K562 (cell line): ENCODE results near the gene LRP1B. TPM values are rescaled to one million over a fixed set of nuclear protein-coding genes. Genes with fewer than 3 reads are reported as not detected.

ENCODE experiments used
- ATAC-seq: fragments of 200-7000 bp; cut with Tn5 transposase; 3 replicates; pipeline ENCODE4 v1.9.1; 2020; ENCODE audit warnings: moderate library complexity
- BruUV-seq: library from RNA; stranded (reverse); fragments of 400-500 nt; replicated peaks from 2 replicates; lab custom pipeline; 2021; lab: Mats Ljungman, UMichigan
- CTCF ChIA-PET: fragments of 300-600 bp; formaldehyde crosslinking; extraction: SDS; loops from one replicate; lab custom pipeline; 2021; ENCODE audit warnings: low intra/inter-chr PET ratio; lab: Yijun Ruan, JAX
- POLR2A ChIA-PET: fragments of 300-600, 350-650 bp; sonication (Branson Sonifier 250); formaldehyde crosslinking; extraction: SDS; loops from one replicate; lab custom pipeline; 2021; ENCODE audit warnings: antibody characterized with exemption, inconsistent platforms; lab: Yijun Ruan, JAX
- DNase-seq, 4 experiments: peaks; one replicate each; pipeline versions ENCODE4 v3.0.0 to v3.0.0-alpha.2; 2011 to 2018; ENCODE audit warnings: low spot score in 3 of 4, mixed read lengths in 3 of 4; ENCODE audit errors: extremely low read depth in 1 of 4
- FAIRE-seq: peaks from 2 replicates; lab custom pipeline; 2011; peaks lifted over from hg19 to GRCh38; lab: Jason Lieb, UNC
- H2AFZ ChIP-seq: 2 replicates; pipeline ENCODE4 v1.6.0; 2011; ENCODE audit warnings: low read depth, low read length, control low read depth, inconsistent platforms
- H3K27ac ChIP-seq: fragments of 200-600 bp; 3 replicates; pipeline ENCODE4 v1.8.0; 2011; ENCODE audit warnings: low read depth, mild to moderate bottlenecking, control low read depth, inconsistent platforms, low read length, moderate library complexity, mixed read lengths; ENCODE audit errors: extremely low read depth
- H3K27me3 ChIP-seq, 2 experiments: fragments of 300-600 bp in 1 of 2; 2 replicates in 1 of 2; 3 replicates in 1 of 2; pipeline versions ENCODE4 v1.6.0 to v1.8.0; 2011; ENCODE audit warnings: inconsistent platforms in 2 of 2, low read length in 2 of 2, mild to moderate bottlenecking in 1 of 2, mixed read lengths in 1 of 2, moderate library complexity in 1 of 2; ENCODE audit not compliant: control insufficient read depth in 2 of 2, insufficient read depth in 2 of 2
- H3K36me3 ChIP-seq: fragments of 300-600 bp; 3 replicates; pipeline ENCODE4 v1.8.0; 2011; ENCODE audit warnings: mild to moderate bottlenecking, low read length, inconsistent platforms; ENCODE audit not compliant: control insufficient read depth, insufficient read depth
- H3K4me1 ChIP-seq, 2 experiments: fragments of 200-600 bp in 1 of 2; replicated peaks in 1 of 2; 2 replicates in 1 of 2; 3 replicates in 1 of 2; pipeline versions ENCODE4 v1.5.1 to v1.8.0; 2011; ENCODE audit warnings: inconsistent platforms in 2 of 2, low read length in 2 of 2, mild to moderate bottlenecking in 1 of 2, mixed read lengths in 1 of 2, moderate library complexity in 1 of 2; ENCODE audit not compliant: control insufficient read depth in 2 of 2, insufficient read depth in 2 of 2
- H3K4me2 ChIP-seq: 2 replicates; pipeline ENCODE4 v1.6.1; 2011; ENCODE audit warnings: low read length, control low read depth, inconsistent platforms, mixed read lengths; ENCODE audit not compliant: insufficient read depth
- H3K4me3 ChIP-seq: fragments of 200-600 bp; sonication (generic), shearing (Covaris generic); 2 replicates; pipeline ENCODE4 v1.5.1; 2016; ENCODE audit warnings: control low read depth, inconsistent platforms
- H3K79me2 ChIP-seq: fragments of 200-600 bp; 3 replicates; pipeline ENCODE4 v1.8.0; 2011; ENCODE audit warnings: low read length, inconsistent platforms; ENCODE audit not compliant: control insufficient read depth, insufficient read depth
- H3K9ac ChIP-seq, 2 experiments: 2 replicates each; pipeline versions ENCODE4 v1.6.0 to v1.6.1; 2011; ENCODE audit warnings: low read depth in 2 of 2, low read length in 2 of 2, control low read depth in 1 of 2, inconsistent platforms in 1 of 2, mild to moderate bottlenecking in 1 of 2, mixed read lengths in 1 of 2; ENCODE audit not compliant: insufficient read depth in 1 of 2
- H3K9me1 ChIP-seq: one replicate; pipeline ENCODE4 v1.6.0; 2011; ENCODE audit warnings: inconsistent platforms, mild to moderate bottlenecking, low read length, moderate library complexity; ENCODE audit not compliant: control insufficient read depth, insufficient read depth
- H3K9me3 ChIP-seq: replicated peaks from 2 replicates; pipeline ENCODE4 v1.5.1; 2011; ENCODE audit warnings: low read depth, low read length, inconsistent platforms; ENCODE audit not compliant: control insufficient read depth, insufficient read depth
- H4K20me1 ChIP-seq: replicated peaks from 2 replicates; pipeline ENCODE4 v1.6.1; 2011; ENCODE audit warnings: low read length, inconsistent platforms, mixed read lengths; ENCODE audit not compliant: control insufficient read depth, insufficient read depth
- BHLHE40 ChIP-seq: IDR thresholded peaks from 2 replicates; pipeline ENCODE4 v1.6.1; 2011; ENCODE audit warnings: low read length, improper control_type of control experiment
- HINFP ChIP-seq: fragments of 450-650 bp; conservative IDR thresholded peaks from 2 replicates; pipeline ENCODE4 v1.6.1; 2016; ENCODE audit warnings: missing genetic modification characterization, low read depth, mild to moderate bottlenecking, control low read depth, missing compliant biosample characterization
- KDM1A ChIP-seq, 2 experiments: fragments of 450-650 bp; IDR thresholded peaks; 2 replicates each; pipeline ENCODE4 v1.6.1; 2016; ENCODE audit warnings: mild to moderate bottlenecking in 2 of 2
- NCOA4 ChIP-seq: fragments of 450-650 bp; IDR thresholded peaks from 2 replicates; pipeline ENCODE4 v1.6.1; 2018; ENCODE audit warnings: mild to moderate bottlenecking; ENCODE audit not compliant: partially characterized antibody
- POLR2H ChIP-seq: IDR thresholded peaks from 2 replicates; pipeline ENCODE4 v1.6.1; 2016; ENCODE audit warnings: missing genetic modification characterization, low read depth, mild to moderate bottlenecking, control low read depth, missing compliant biosample characterization, moderate library complexity
- RBM34 ChIP-seq: fragments of 200-400 bp; formaldehyde crosslinking; IDR thresholded peaks from 2 replicates; pipeline ENCODE4 v1.6.1; 2018; ENCODE audit warnings: low read length, borderline replicate concordance; ENCODE audit not compliant: insufficient read depth
- SAP30 ChIP-seq: fragments of 200-600 bp; sonication (generic); IDR thresholded peaks from 2 replicates; pipeline ENCODE4 v1.6.1; 2012; ENCODE audit warnings: borderline replicate concordance, low read depth, mild to moderate bottlenecking, moderate library complexity, low read length, control low read depth, inconsistent platforms; ENCODE audit not compliant: insufficient read depth, poor library complexity, severe bottlenecking
- SMAD2 ChIP-seq: fragments of 150-350 bp; IDR thresholded peaks from 2 replicates; pipeline ENCODE4 v1.6.1; 2014; ENCODE audit warnings: low read depth, mild to moderate bottlenecking, low read length
- SMARCC2 ChIP-seq: fragments of 450-650 bp; IDR thresholded peaks from 2 replicates; pipeline ENCODE4 v1.6.1; 2017; ENCODE audit warnings: antibody characterized with exemption, moderate library complexity, mild to moderate bottlenecking, low read depth
- WGBS: fragments of 100-300 bp; shearing (Covaris generic); methylation state at CpG from one replicate; pipeline ENCODE4 v1.1.6; 2016; ENCODE audit warnings: low coverage, mixed read lengths; ENCODE audit not compliant: insufficient coverage; ENCODE audit errors: missing lambda C conversion rate; 5-methylcytosine and 5-hydroxymethylcytosine counted together
- in situ Hi-C: fragments of 300-500 bp; cut with MboI; formaldehyde crosslinking; loops from 4 replicates; pipeline ENCODE4 v1.15.0; 2018; ENCODE audit warnings: inconsistent platforms, mixed read lengths
- intact Hi-C: fragments of 100-400 bp; cut with micrococcal nuclease; formaldehyde crosslinking; loops from 2 replicates; pipeline ENCODE4 v1.14.2; 2022
- polyA plus RNA-seq, 8 experiments: library from polyadenylated mRNA; depleted of rRNA in 4 of 8; stranded (reverse) in 5 of 8; unstranded in 3 of 8; fragments of >200 nt; fragmentation: Nextera tagmentation in 2 of 8; fragmentation: Illumina TruSeq in 1 of 8; extraction: Ambion mirVana in 2 of 8; extraction: Trizol in 1 of 8; gene quantifications; 2 replicates each; pipeline versions ENCODE4 v1.2.1 to v1.2.3, GENCODE V29; 2011 to 2014; ENCODE audit warnings: inconsistent platforms in 1 of 8, missing spikeins in 1 of 8
- total RNA-seq, 7 experiments: library from RNA; depleted of rRNA in 6 of 7; stranded (reverse); fragments of >200 nt in 6 of 7; fragmentation: Illumina TruSeq in 2 of 7; extraction: Trizol in 2 of 7; gene quantifications; 2 replicates each; pipeline versions ENCODE4 v1.2.1 to v1.2.3, GENCODE V29; 2011 to 2021; ENCODE audit warnings: low replicate concordance in 1 of 7

Gene LRP1B
- total and polyA plus RNA-seq, 9 of the 15 experiments (the other 6 are each of a cell fraction or from before 2014, with no cell fraction given): not detected

GRCh38 chr2:141824790-141825189 is 306.0 kb downstream of the LRP1B start:
- in situ Hi-C loops (no loop called here), intact Hi-C loops (no loop called here)
- no peaks in the 10 kb centered on the region for H3K36me3 ChIP-seq
- H3K4me2 ChIP-seq: no peak overlapping the region
- H3K9ac ChIP-seq: no peak overlapping the region
- H3K79me2 ChIP-seq: no peaks in the 10 kb centered on the region
- FAIRE-seq (no peak), ATAC-seq (no peak), DNase-seq (no peak)
- TF ChIP-seq RBM34: no peak
- no peak for TF ChIP-seq NCOA4
- no peak for TF ChIP-seq SMAD2
- TF ChIP-seq POLR2H (tag): no peak
- TF ChIP-seq HINFP (tag): no peak
- TF ChIP-seq BHLHE40: no peak
- no peak for TF ChIP-seq SMARCC2
- TF ChIP-seq SAP30: no peak
- no peak for TF ChIP-seq KDM1A (IDR thresholded peaks at IDR 0.05)
- H3K4me1 ChIP-seq: no peaks in the 10 kb centered on the region
- ChIA-PET CTCF (no interaction called here), POLR2A (no interaction called here)
- BruUV-seq: no TSS peak
- no peaks in the 10 kb centered on the region for H4K20me1 ChIP-seq
- WGBS: 3% methylated on average over 6 of the region's 6 CpGs
- no peaks in the 10 kb centered on the region for H3K9me1 ChIP-seq
- H2AFZ ChIP-seq: no peak overlapping the region
- no peaks in the 10 kb centered on the region for H3K27me3 ChIP-seq
- H3K4me3 ChIP-seq: no peak overlapping the region
- no peaks in the 10 kb centered on the region; the same call in 1 of the 2 replicates for H3K9me3 ChIP-seq
- no peak overlapping the region for H3K27ac ChIP-seq
